GM12878 (cell line): Measurements from ENCODE around the gene RAB24. TPM values are rescaled to one million over a fixed set of nuclear protein-coding genes. Genes with fewer than 3 reads are reported as not detected.

ENCODE experiments used
- CHD1 ChIP-seq: IDR thresholded peaks from 2 replicates; pipeline ENCODE4 v1.6.1; 2012; ENCODE audit warnings: low read depth, low read length, improper control_type of control experiment
- E2F8 ChIP-seq: fragments of 450-650 bp; IDR thresholded peaks from 2 replicates; pipeline ENCODE4 v1.6.1; 2018; ENCODE audit warnings: mild to moderate bottlenecking, low read depth, moderate library complexity; ENCODE audit not compliant: partially characterized antibody
- NBN ChIP-seq: fragments of 450-650 bp; IDR thresholded peaks from 2 replicates; pipeline ENCODE4 v1.6.1; 2016
- NR2F1 ChIP-seq: fragments of 450-650 bp; conservative IDR thresholded peaks from 2 replicates; pipeline ENCODE4 v1.6.1; 2017; ENCODE audit warnings: mild to moderate bottlenecking
- SUZ12 ChIP-seq: fragments of 200-600 bp; sonication (generic); IDR thresholded peaks from one replicate; pipeline ENCODE4 v1.6.1; 2018; ENCODE audit warnings: antibody characterized with exemption, mild to moderate bottlenecking; ENCODE audit not compliant: unreplicated experiment
- polyA plus RNA-seq, 11 experiments: library from polyadenylated mRNA; depleted of rRNA in 4 of 11; unstranded in 6 of 11; stranded (reverse) in 5 of 11; fragments of >200 nt; fragmentation: Nextera tagmentation in 4 of 11; fragmentation: Illumina TruSeq in 1 of 11; extraction: Ambion mirVana in 4 of 11; extraction: Trizol in 1 of 11; gene quantifications; 1 replicate in 1 of 11; 2 replicates in 10 of 11; pipeline versions ENCODE4 v1.2.1 to v1.2.3, GENCODE V29; 2011 to 2016; ENCODE audit warnings: inconsistent platforms in 2 of 11, missing spikeins in 2 of 11, low read depth in 1 of 11
- total RNA-seq, 4 experiments: library from RNA; depleted of rRNA in 3 of 4; stranded (reverse); fragments of >200 nt in 3 of 4; fragmentation: Illumina TruSeq in 1 of 4; extraction: Trizol in 1 of 4; gene quantifications; 2 replicates each; pipeline versions ENCODE4 v1.2.1 to v1.2.3, GENCODE V29; 2013 to 2021
- TF ChIP-seq, protein P1 (sequence below), 3 experiments: IDR thresholded peaks in 2 of 3; conservative IDR thresholded peaks in 1 of 3; 2 replicates each; pipeline ENCODE4 v1.5.1; 2011; ENCODE audit warnings: low read depth in 3 of 3, low read length in 3 of 3, mild to moderate bottlenecking in 3 of 3, control low read depth in 2 of 3, moderate library complexity in 2 of 3, inconsistent platforms in 1 of 3, mixed read lengths in 1 of 3; ENCODE audit not compliant: control insufficient read depth in 2 of 3, insufficient read depth in 1 of 3; ENCODE audit errors: extremely low read depth in 1 of 3

RAB24 gene
- total and polyA plus RNA-seq, 10 of the 15 experiments (the other 5 are each of a cell fraction or from before 2014, with no cell fraction given), result 8.0 to 44.4 (median 24.4) TPM

DNA sequence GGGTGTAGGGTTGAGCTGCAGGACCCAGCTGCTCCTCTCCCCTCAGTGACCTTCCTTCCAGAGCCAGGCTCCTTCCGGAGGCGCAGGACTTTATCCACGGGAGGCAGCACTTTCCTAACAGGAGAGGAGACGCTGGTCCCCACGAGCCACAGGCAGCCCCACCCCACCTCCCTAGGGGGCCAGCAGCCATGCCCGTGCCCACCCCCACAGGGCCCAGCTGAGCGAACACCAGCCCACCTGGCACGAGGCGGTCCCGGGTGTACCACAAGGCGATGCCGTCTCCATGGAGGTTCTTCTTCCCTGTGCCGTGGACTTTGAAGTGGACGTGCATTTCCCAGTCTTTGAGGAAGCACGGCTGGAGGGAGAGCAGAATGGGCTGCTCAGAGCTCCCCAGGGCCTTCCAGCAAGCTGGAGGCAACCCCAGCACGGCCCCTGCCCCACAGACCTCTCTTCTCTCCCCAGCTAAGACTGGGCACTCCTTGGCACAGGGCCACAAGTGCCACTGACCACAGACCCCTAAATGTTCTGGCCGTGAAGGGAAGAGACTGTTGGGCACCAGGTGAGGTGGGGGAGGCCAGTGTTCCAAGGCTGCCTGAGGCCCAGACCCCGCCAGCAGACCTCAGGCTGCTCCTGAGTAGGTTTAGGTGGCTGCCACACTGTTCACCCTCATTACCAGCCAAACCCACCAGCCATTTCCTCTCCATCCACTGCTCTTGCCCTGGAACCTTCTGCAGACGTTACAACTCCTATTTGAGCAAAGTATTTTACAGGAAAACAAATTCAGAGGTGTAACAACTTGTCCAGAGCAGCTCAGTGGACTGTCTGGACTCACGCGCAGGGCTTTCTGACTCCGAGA is 35.0 kb upstream of the RAB24 start (continued):
- TF ChIP-seq E2F8 (no peak), SUZ12 (no peak), NBN (no peak), NR2F1 (no peak), CHD1 (no peak)
- TF ChIP-seq, protein P1, sequence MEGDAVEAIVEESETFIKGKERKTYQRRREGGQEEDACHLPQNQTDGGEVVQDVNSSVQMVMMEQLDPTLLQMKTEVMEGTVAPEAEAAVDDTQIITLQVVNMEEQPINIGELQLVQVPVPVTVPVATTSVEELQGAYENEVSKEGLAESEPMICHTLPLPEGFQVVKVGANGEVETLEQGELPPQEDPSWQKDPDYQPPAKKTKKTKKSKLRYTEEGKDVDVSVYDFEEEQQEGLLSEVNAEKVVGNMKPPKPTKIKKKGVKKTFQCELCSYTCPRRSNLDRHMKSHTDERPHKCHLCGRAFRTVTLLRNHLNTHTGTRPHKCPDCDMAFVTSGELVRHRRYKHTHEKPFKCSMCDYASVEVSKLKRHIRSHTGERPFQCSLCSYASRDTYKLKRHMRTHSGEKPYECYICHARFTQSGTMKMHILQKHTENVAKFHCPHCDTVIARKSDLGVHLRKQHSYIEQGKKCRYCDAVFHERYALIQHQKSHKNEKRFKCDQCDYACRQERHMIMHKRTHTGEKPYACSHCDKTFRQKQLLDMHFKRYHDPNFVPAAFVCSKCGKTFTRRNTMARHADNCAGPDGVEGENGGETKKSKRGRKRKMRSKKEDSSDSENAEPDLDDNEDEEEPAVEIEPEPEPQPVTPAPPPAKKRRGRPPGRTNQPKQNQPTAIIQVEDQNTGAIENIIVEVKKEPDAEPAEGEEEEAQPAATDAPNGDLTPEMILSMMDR (IDR thresholded peaks at IDR 0.05 in 2 of 3, conservative IDR thresholded peaks at IDR 0.05 in 1 of 3; ENCODE audit: control insufficient read depth in 2 of 3, extremely low read depth in 1 of 3, insufficient read depth in 1 of 3, low read depth in 3 of 3, low read length in 3 of 3), result no peak
